GM19025 (cell line): ENCODE data around the gene ITPK1.

Source experiments
- ATAC-seq: cut with Tn5 transposase; IDR thresholded peaks from one replicate; pipeline ENCODE4 v1.9.1; 2021; ENCODE audit warnings: mild to moderate bottlenecking, low read depth, moderate library complexity; ENCODE audit not compliant: unreplicated experiment

Gene ITPK1

GRCh38 chr14:92907316-92907911, 208.3 kb downstream of the ITPK1 start:
- ATAC-seq = no peak

- no peak for ATAC-seq
Measured at GRCh38 chr14:92906823-92907222, 208.9 kb downstream of the ITPK1 start.

GRCh38 chr14:92906420-92906819, 209.3 kb downstream of the ITPK1 start:
- ATAC-seq = no peak

GRCh38 chr14:92905667-92906066, 210.1 kb downstream of the ITPK1 start:
- ATAC-seq = no peak

GRCh38 chr14:92903359-92903758, 212.4 kb downstream of the ITPK1 start:
- no peak for ATAC-seq

GRCh38 chr14:92902726-92903125, 213.0 kb downstream of the ITPK1 start:
- ATAC-seq = no peak

- no peak for ATAC-seq
Measured at GRCh38 chr14:92902191-92902590, 213.5 kb downstream of the ITPK1 start.

- ATAC-seq = no peak
Measured at GRCh38 chr14:92900660-92901059, 215.1 kb downstream of the ITPK1 start.

- no peak for ATAC-seq
Measured at GRCh38 chr14:92898566-92899131, 217.1 kb downstream of the ITPK1 start.

- no peak for ATAC-seq
Measured at GRCh38 chr14:92897922-92898565, 217.7 kb downstream of the ITPK1 start.

- no peak for ATAC-seq
Measured at GRCh38 chr14:92895352-92895878, 220.3 kb downstream of the ITPK1 start.

- no peak for ATAC-seq
Measured at GRCh38 chr14:92892589-92892988, 223.1 kb downstream of the ITPK1 start.

- no peak for ATAC-seq
Measured at GRCh38 chr14:92890830-92891588, 224.7 kb downstream of the ITPK1 start.

- ATAC-seq = no peak
Measured at GRCh38 chr14:92888896-92889295, 226.8 kb downstream of the ITPK1 start.

GRCh38 chr14:92887157-92887556, 228.6 kb downstream of the ITPK1 start:
- ATAC-seq = no peak
